Raji (cell line): ENCODE data around the gene LMBRD2.

Experiments used
- POLR2A ChIP-seq: IDR thresholded peaks from 2 replicates; pipeline ENCODE4 v1.6.1; 2011; ENCODE audit warnings: low read depth, low read length, control low read depth; ENCODE audit not compliant: insufficient read depth

LMBRD2 gene

DNA sequence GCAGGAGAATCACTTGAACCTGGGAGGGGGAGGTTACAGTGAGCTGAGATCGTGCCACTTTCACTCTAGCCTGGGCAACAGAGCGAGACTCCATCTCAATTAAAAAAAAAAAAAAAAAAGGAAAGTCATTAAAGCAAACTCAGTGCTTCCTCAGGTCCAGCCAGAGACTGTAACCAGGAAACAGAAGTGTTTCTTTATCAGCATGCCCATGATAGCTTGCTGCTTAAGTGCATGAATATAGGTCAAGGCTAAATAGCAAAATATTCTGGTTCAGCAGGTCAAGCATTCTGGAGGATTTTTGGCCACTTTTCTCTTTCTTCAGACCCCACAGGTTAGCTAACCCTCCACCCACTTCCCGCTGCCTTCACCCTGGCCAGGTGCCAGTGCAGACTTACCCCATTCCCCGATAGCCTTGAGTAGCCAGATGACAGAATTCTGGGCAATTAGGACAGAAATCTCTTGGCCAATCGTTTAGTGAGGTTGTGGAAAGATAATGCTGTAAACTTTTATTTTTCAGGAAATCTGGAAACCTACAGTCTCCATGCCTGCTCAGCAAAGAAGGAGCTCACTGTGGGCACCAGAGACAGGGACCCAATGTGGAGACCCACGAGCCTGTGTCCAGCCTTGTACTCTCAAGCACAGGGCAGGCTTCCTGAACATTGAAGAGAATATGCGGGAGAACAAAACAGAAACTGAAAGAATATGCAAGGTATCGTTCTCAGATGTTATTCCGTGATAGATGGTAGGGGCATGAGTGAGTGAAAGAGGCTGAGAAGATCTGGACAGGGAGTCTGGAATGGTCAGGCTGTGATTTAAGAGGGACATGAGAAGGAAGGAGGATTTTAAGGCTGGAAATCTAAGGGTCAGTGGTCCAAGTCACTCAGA is 80.8 kb downstream of the LMBRD2 start:
- TF ChIP-seq POLR2A = no peak

- no peak for TF ChIP-seq POLR2A
Measured at GRCh38 chr5:36068751-36069281, 82.9 kb downstream of the LMBRD2 start.

DNA sequence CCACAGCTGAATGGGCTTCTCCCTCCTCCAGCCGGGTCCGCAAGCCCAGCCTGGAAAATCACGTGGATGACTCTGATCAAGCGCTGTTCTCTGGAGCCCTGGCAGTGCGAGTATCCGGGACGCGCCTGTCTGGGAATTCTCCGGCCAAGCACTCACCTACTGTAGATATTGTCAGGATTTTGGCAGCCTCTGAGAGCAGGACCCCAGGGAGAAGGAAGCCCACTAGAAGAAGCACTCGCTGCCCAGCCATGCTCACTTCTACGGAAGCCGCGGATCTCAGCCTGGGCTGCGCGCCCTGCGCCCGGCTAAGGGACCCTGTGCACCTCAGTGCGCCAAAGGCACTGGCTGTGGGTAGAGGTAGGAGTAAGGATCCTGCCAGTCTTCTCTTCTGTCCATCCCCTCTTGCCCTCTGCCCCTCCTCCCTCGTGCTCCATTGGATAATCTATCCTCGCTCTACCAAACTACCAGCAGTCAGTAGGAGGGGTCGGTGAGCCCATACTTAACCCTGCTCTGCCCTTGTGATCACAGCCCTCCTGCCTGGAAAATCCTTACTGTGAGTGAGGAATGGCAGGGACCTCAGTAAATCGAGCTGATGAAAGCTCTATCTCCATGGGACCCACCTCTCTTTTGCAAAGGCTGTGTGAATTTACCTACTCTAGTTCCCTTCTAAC is 85.0 kb downstream of the LMBRD2 start, which contains the start of gene UGT3A2:
Gene UGT3A2, minus strand, starts transcription at position 343 of the 671 bp plus-strand sequence. Its CDS starts 93 bp downstream, at position 250.
- TF ChIP-seq POLR2A = no peak

GRCh38 chr5:36066001-36066539 is 85.6 kb downstream of the LMBRD2 start:
- TF ChIP-seq POLR2A = no peak

DNA sequence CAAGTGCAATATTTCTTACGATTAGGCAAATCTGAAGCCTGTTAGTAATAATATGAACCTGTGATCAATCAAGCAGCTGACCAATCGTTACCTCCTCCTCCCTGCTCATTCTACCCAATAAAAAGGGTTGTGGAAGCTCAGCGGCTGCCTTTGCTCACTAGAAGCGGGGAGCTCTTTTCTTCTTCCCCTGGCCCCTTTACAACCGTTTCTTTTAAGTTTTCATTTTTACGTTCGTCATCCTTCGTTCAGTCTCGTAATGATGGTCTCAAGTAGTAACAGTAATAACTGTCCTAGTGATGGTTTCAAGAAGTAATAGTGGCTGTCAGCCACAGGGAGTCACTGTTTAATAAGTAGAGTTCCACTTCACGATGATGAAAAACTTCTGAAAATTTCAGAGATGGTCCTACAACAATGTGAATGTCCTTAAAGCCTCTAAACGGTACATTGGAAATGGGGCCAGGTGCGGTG is 91.2 kb downstream of the LMBRD2 start:
- no peak for TF ChIP-seq POLR2A

DNA sequence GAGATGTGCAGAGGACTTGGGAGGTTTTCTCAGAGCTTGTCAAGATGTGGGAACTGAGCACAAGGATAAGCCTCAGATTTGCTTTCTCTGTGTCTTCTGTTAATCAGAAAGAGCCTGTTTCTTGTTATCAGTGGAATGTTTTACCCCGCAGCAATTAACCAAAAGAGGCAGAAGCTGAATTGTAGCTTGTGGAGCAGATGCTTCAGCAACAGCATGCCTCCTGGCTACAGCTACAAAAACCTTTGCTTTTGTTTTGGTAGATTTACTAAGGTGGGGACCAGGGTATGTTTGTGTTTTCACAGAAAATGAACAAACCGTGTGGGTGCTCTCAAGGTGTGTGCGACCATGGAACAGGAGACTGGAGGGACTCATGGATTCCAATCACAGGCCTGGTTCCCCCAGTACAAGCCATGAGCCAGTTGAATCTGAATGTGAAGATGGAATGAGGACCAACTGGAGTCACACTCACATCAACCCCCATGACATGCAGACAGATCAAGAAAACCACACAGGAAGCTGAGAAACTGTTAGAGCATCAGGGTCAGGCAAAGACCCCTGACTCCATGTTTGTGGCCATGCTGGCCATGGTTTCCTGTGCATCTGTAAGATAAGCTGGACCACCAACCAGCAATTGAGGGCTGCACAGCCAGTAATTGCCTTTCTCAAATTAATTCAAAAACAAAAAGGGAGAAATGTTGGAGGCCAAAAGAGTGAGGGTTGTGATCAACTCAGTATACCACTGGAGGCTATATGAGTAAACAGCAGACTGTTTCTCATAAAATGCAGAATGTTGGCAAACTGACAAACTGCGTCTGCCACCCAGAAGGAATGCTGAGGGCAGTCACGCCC is 91.9 kb downstream of the LMBRD2 start:
- no peak for TF ChIP-seq POLR2A

GRCh38 chr5:36058776-36059175 is 92.9 kb downstream of the LMBRD2 start:
- TF ChIP-seq POLR2A = no peak

DNA sequence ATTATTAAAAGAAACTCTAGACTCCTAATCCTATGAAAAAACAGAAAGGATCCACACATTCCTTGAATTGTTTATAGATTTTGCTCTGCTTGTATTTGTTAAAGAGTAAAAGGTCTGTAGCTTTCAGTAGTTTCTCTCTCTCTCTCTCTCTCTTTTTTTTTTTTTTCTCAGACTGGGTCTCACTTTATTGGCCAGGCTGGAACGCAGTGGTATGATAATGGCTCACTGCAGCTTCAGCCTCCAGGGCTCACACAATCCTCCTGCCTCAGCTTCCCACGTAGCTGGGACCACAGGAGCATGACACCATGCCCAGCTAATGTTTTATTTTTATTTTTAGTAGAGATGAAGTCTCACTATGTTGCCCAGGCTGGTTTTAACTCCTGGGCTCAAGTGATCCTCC is 94.3 kb downstream of the LMBRD2 start:
- no peak for TF ChIP-seq POLR2A

DNA sequence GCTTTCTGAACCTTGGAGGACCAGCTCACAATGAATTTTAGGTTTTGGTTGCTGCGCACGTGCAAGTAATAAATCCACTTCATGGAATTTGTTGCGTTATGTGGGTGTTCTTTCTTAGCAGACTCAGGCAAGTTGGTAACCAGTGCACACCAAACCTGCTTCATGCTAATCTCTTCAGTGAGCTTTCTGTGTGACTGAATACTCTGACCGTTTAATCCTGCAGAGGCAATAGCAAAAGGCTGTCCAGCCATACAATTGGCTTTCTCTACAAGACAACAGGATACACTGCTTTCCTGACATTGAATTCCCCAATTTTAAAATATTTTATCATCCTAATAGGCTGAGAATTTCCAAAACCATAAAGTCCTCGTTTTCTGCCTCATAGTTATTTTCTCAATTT is 95.3 kb downstream of the LMBRD2 start:
- TF ChIP-seq POLR2A = no peak

DNA sequence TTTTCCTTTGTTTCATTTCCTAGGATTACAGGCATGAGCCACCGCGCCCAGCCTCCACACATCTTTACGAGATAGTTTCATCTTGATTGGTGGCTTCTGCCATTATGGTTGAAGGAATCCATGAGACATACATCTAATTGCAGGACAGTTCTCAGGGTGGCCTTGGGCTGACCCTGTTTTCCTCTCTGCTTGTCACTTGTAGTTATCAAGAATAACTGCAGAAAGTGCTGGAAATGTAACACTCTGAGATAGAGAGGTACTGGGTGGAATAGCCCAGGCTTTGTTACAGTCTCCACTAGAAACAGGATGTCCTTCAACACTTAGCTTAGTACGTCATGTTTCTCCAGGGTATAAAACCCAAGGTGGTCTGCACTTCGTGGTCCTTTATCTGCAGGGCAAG is 95.7 kb downstream of the LMBRD2 start:
- TF ChIP-seq POLR2A = no peak

- TF ChIP-seq POLR2A = no peak
Measured at GRCh38 chr5:36054647-36055046, 97.0 kb downstream of the LMBRD2 start.

DNA sequence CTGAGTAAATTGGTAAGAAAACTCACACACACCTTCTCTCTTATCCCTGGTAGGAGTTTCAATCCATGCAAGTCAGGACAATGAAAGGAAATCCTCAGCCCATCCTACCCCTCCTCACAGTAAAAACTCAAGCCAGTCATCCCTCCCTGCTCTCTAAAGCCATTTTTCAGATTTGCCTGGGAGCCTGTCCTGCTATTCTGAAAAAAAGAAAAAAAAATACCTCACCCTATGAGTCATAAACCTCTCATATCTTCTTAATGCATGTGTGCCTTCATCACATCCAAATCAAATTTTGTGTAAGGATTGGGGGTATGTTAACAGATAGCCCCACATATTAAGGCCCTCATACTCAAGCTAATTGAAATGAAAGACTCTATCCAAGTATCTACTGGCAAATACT is 99.1 kb downstream of the LMBRD2 start:
- no peak for TF ChIP-seq POLR2A

DNA sequence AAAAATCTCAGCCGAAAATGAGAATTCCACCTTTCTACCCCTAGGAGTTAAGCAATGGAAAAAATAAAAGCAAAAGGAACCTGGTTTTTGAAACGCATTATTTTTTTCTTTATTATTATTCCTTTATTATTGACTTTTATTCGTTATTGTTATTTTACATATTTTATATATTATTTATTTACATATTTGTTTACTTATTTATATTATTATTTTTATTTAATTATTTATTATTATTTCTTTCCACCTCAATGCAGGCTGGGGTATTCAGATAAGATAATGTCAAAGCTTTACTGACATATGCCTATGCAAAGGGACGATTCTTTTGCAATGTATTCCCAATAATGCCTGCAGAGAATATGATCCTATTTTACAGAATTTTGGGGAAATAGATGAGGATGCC is 101.7 kb downstream of the LMBRD2 start:
- TF ChIP-seq POLR2A = no peak
